Keratinocyte (primary cell): ENCODE results near the gene FHOD3. TPM values are rescaled to one million over a fixed set of nuclear protein-coding genes. Genes with fewer than 3 reads are reported as not detected.

Experiments used
- DNase-seq: peaks from one replicate; pipeline ENCODE4 v3.0.0-alpha.2; 2011; ENCODE audit warnings: low read depth, missing footprints, low spot score
- FAIRE-seq: peaks from 2 replicates; lab custom pipeline; 2011; peaks lifted over from hg19 to GRCh38; lab: Jason Lieb, UNC
- H2AFZ ChIP-seq: 2 replicates; pipeline ENCODE4 v1.6.0; 2012; ENCODE audit warnings: low read length, control low read depth, inconsistent platforms; ENCODE audit not compliant: control insufficient read depth
- H3K27ac ChIP-seq: 2 replicates; pipeline ENCODE4 v1.5.1; 2011; ENCODE audit warnings: low read length; ENCODE audit not compliant: control insufficient read depth, insufficient read depth
- H3K27me3 ChIP-seq: 3 replicates; pipeline ENCODE4 v1.6.0; 2011; ENCODE audit warnings: low read length; ENCODE audit not compliant: control insufficient read depth, insufficient read depth; ENCODE audit errors: extremely low read depth
- H3K36me3 ChIP-seq, 2 experiments: 2 replicates in 1 of 2; 3 replicates in 1 of 2; pipeline ENCODE4 v1.5.1; 2011; ENCODE audit warnings: low read length in 2 of 2, mild to moderate bottlenecking in 1 of 2; ENCODE audit not compliant: control insufficient read depth in 2 of 2, insufficient read depth in 2 of 2; ENCODE audit errors: extremely low read depth in 1 of 2
- H3K4me1 ChIP-seq: 3 replicates; pipeline ENCODE4 v1.5.1; 2011; ENCODE audit warnings: low read length; ENCODE audit not compliant: control insufficient read depth, insufficient read depth; ENCODE audit errors: extremely low read depth
- H3K4me2 ChIP-seq: 3 replicates; pipeline ENCODE4 v1.6.0; 2011; ENCODE audit warnings: low read depth, low read length; ENCODE audit not compliant: control insufficient read depth, insufficient read depth; ENCODE audit errors: extremely low read depth
- H3K4me3 ChIP-seq, 3 experiments: fragments of 200-600 bp in 1 of 3; sonication (generic) in 1 of 3; 2 replicates in 2 of 3; 3 replicates in 1 of 3; pipeline ENCODE4 v1.5.1; 2011 to 2016; ENCODE audit warnings: low read length in 3 of 3, mild to moderate bottlenecking in 3 of 3, control low read depth in 2 of 3, inconsistent platforms in 1 of 3, low read depth in 1 of 3, mixed read lengths in 1 of 3, mixed run types in 1 of 3, moderate library complexity in 1 of 3; ENCODE audit not compliant: control insufficient read depth in 2 of 3, insufficient read depth in 2 of 3; ENCODE audit errors: extremely low read depth in 1 of 3
- H3K79me2 ChIP-seq: 2 replicates; pipeline ENCODE4 v1.6.0; 2012; ENCODE audit warnings: low read length; ENCODE audit not compliant: control insufficient read depth, insufficient read depth
- H3K9ac ChIP-seq: 3 replicates; pipeline ENCODE4 v1.6.0; 2011; ENCODE audit warnings: low read length; ENCODE audit not compliant: control insufficient read depth, insufficient read depth; ENCODE audit errors: extremely low read depth
- H3K9me1 ChIP-seq: 3 replicates; pipeline ENCODE4 v1.6.0; 2011; ENCODE audit warnings: low read length; ENCODE audit not compliant: control insufficient read depth, insufficient read depth; ENCODE audit errors: extremely low read depth
- H3K9me3 ChIP-seq: 2 replicates; pipeline ENCODE4 v1.5.1; 2012; ENCODE audit warnings: low read depth, low read length; ENCODE audit not compliant: control insufficient read depth
- H4K20me1 ChIP-seq: 3 replicates; pipeline ENCODE4 v1.6.0; 2011; ENCODE audit warnings: low read length; ENCODE audit not compliant: control insufficient read depth, insufficient read depth; ENCODE audit errors: extremely low read depth
- CTCF ChIP-seq, 3 experiments: IDR thresholded peaks in 1 of 3; conservative IDR thresholded peaks in 1 of 3; optimal IDR thresholded peaks in 1 of 3; 2 replicates in 2 of 3; 3 replicates in 1 of 3; pipeline versions ENCODE3 to v1.5.1; 2011; ENCODE audit warnings: low read length in 3 of 3, mild to moderate bottlenecking in 3 of 3, moderate library complexity in 2 of 3, control low read depth in 1 of 3, inconsistent platforms in 1 of 3; ENCODE audit not compliant: insufficient read depth in 2 of 3; ENCODE audit errors: extremely low read depth in 1 of 3
- EZH2 ChIP-seq: IDR thresholded peaks from one replicate; pipeline ENCODE4 v1.6.1; 2012; ENCODE audit warnings: inconsistent platforms, mild to moderate bottlenecking, low read length, moderate library complexity
- dilution Hi-C: fragments of 300-500 bp; cut with MboI; formaldehyde crosslinking; loops from one replicate; pipeline ENCODE4 v1.7.0; 2020; ENCODE audit warnings: low sequenced_read_pairs; ENCODE audit not compliant: extremely low pct_ligation_motif_present
- polyA plus RNA-seq, 5 experiments: library from polyadenylated mRNA; depleted of rRNA in 3 of 5; stranded (reverse) in 3 of 5; stranded (forward) in 1 of 5; unstranded in 1 of 5; fragments of >200 nt; gene quantifications; 1 replicate in 1 of 5; 2 replicates in 3 of 5; 3 replicates in 1 of 5; pipeline versions ENCODE4 v1.2.1 to v1.2.3, GENCODE V29; 2011 to 2012; ENCODE audit warnings: missing spikeins in 2 of 5, low read depth in 1 of 5, low replicate concordance in 1 of 5

FHOD3 gene
- polyA plus RNA-seq, 1 donor (not counting 4 experiments of a cell fraction or from before 2014, with no cell fraction given), result 7.7 TPM

GRCh38 chr18:36481201-36481657 lies 183.7 kb downstream of the FHOD3 start:
- TF ChIP-seq EZH2, result no peak
- no peak for TF ChIP-seq CTCF (optimal IDR thresholded peaks at IDR 0.05 in 1 of 3, IDR thresholded peaks at IDR 0.05 in 1 of 3, conservative IDR thresholded peaks at IDR 0.05 in 1 of 3; ENCODE audit: extremely low read depth in 1 of 3, insufficient read depth in 2 of 3, low read length in 3 of 3)
- no peak overlapping the region for H3K4me3 ChIP-seq
- no peaks in the 10 kb centered on the region for H3K36me3 ChIP-seq
- H3K79me2 ChIP-seq, result no peaks in the 10 kb centered on the region
- H4K20me1 ChIP-seq, result no peaks in the 10 kb centered on the region
- no peak overlapping the region for H3K9ac ChIP-seq
- H3K4me2 ChIP-seq, result no peak overlapping the region
- no peaks in the 10 kb centered on the region for H3K27me3 ChIP-seq
- peaks cover 10% of the 10 kb centered on the region for H3K4me1 ChIP-seq
- H2AFZ ChIP-seq, result no peak overlapping the region
- DNase-seq (no peak), FAIRE-seq (no peak)
- dilution Hi-C loops, result no loop called here
- H3K27ac ChIP-seq, result no peak overlapping the region
- H3K9me3 ChIP-seq, result no peaks in the 10 kb centered on the region
- no peaks in the 10 kb centered on the region for H3K9me1 ChIP-seq

- H2AFZ ChIP-seq, result no peak overlapping the region
- H3K27ac ChIP-seq, result no peak overlapping the region
- H3K36me3 ChIP-seq, result no peaks in the 10 kb centered on the region
- H3K9me1 ChIP-seq, result no peaks in the 10 kb centered on the region
- no peaks in the 10 kb centered on the region for H3K79me2 ChIP-seq
- no peaks in the 10 kb centered on the region for H3K27me3 ChIP-seq
- H3K9ac ChIP-seq, result no peak overlapping the region
- H3K4me2 ChIP-seq, result no peak overlapping the region
- FAIRE-seq (no peak), DNase-seq (no peak)
- H3K4me3 ChIP-seq, result no peak overlapping the region
- dilution Hi-C loops, result no loop called here
- H4K20me1 ChIP-seq, result no peaks in the 10 kb centered on the region
- no peaks in the 10 kb centered on the region for H3K9me3 ChIP-seq
- TF ChIP-seq EZH2 (no peak), CTCF (optimal IDR thresholded peaks at IDR 0.05 in 1 of 3, IDR thresholded peaks at IDR 0.05 in 1 of 3, conservative IDR thresholded peaks at IDR 0.05 in 1 of 3; ENCODE audit: extremely low read depth in 1 of 3, insufficient read depth in 2 of 3, low read length in 3 of 3) (no peak)
- H3K4me1 ChIP-seq, result peaks cover 10% of the 10 kb centered on the region
Measured at GRCh38 chr18:36481935-36482334, 184.4 kb downstream of the FHOD3 start.
